Measurements from ENCODE around the gene TSSK6. TPM values are rescaled to one million over a fixed set of nuclear protein-coding genes. Genes with fewer than 3 reads are reported as not detected.
A peak's percentile ranks its signal among the peaks of the same experiment; 100 is the strongest.

TSSK6 gene
- total and polyA plus RNA-seq, 4 experiments from 2014 or later, result 1.1 to 10.4 (median 5.8) TPM

DNA sequence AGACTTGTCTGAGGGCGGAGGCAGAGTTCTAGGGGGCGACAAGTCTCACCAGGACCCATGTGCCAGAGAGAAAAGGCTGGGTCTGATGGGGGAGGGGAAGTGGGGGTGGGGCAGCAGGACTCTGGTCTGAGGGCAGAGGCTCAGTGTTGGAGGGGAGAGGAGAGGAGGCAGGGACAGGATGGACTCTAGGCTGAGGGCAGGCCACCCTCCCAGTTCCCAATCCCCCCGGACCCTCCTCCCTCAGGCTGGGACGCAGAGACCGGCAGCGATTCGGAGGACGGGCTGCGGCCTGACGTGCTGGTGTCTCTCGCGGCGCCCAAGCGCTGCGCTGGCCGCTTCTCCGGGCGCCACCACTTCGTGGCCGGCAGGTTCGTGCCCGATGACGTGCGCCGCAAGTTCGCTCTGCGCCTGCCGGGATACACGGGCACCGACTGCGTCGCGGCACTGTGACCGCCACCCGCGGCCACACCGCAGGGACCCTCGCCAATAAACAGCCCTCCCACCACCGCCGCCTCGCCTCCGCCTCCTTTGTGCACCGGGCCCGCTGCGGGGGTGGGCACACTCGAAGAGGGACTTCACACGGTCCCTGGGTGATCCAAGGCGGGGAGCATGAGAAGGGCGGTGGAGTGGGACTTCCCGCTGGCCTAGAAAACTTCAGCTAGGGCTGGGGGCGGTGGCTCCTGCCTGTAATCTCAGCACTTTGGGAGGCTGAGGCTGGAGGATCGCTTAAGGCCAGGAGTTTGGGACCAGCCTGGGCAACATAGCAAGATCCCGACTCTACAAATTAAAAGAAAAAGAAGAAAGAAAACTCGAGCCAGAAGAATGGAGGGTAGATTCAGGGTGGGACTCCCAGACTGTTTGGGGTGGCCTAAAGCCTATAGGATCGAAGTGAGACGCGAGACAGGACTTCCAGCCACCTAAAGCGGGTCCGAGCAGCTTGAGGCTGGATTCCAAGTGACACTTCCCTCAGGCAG lies 22.0 kb upstream of the TSSK6 start:
- peaks cover 34% of the 10 kb centered on the region for H3K4me1 ChIP-seq (ENCODE audit: insufficient read depth, low read length)
- H3K27me3 ChIP-seq (ENCODE audit: insufficient read depth, low read length), result no peaks in the 10 kb centered on the region
- ChIA-PET POLR2A (ENCODE audit: partially characterized antibody) (interaction anchor here (1.3 to 2.0 kb wide), 2 partner anchors 68 to 132 kb away, joined by 4 to 5 read pairs; partner anchors contain the start of gene ZNF101), CTCF (ENCODE audit: partially characterized antibody) (no interaction called here)
- Mint-ChIP-seq H3K4me1 (peaks cover 15 to 48% (median 33%) of the 10 kb centered on the region in 4 donors), H3K27ac (peak overlapping the region; percentile 32 to 90 (median 68)), H3K36me3 (peaks cover 0 to 2% of the 10 kb centered on the region in 2 donors), H3K9me3 (no peaks in the 10 kb centered on the region), H3K27me3 (peaks cover 0 to 1% of the 10 kb centered on the region in 2 donors), H3K4me3 (peak overlapping the region; percentile 61 to 91 (median 81))
- intact Hi-C loops (cut with micrococcal nuclease), result no loop called here
- peak overlapping the region; percentile 21 for H3K27ac ChIP-seq (ENCODE audit: low read depth, low read length)
- no peaks in the 10 kb centered on the region for H3K9me3 ChIP-seq (ENCODE audit: control insufficient read depth in 1 of 2, low read length in 2 of 2)
- peak in 4 of 5 donors; percentile 21 to 66 (median 28) for DNase-seq
- H3K4me3 ChIP-seq (ENCODE audit: low read length in 2 of 2), result no peak overlapping the region
- H3K36me3 ChIP-seq (ENCODE audit: insufficient read depth, low read length), result no peaks in the 10 kb centered on the region

GRCh38 chr19:19535311-19536191 lies 20.2 kb upstream of the TSSK6 start:
- Mint-ChIP-seq H3K27ac (peak overlapping the region in 3 of 7 donors; percentile 36 to 88 (median 82)), H3K4me3 (peak overlapping the region in 1 of 8 donors; percentile 25)
- CTCF ChIA-PET (ENCODE audit: partially characterized antibody), result interaction anchor here (1.0 to 5.5 kb wide), 3 partner anchors 16 to 109 kb away, joined by 3 to 68 read pairs (median 3); partner anchors contain the start of gene GMIP

DNA sequence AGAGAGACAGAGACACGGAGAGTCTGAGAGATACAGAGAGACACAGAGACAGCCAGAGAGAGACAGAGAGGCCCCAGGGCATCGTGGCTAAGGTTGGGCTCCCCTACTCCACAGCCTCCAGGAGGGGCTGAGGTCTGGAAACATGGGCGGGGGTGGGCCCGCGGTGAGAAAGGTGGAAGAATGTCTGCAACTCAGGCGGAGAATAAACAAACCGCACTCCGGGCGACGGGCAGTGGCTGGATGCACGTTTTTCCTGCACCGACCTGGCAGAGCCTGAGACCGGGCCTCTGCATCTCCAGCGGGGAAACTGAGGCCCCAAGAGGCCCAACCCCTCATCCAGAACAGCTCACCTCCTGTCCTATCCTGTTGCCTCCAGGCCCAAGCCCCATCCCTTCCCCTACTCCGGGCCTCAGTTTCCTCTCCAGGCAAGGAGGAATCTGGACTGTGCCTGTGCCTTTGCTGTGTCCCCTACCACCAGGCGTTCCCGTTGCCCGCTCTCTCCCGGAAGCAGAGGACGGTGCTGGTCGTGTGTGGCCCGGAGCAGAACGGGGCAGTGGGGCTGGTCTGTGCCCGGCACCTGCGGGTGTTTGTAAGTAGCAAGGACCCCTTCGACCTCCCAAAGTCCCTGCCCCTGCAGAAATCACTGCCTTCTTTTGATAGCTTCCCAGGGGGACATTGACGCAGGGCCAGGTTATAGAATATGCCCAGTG lies 19.4 kb upstream of the TSSK6 start:
- Histone ChIP-seq H3K4me3 (ENCODE audit: low read length in 2 of 2) (no peak overlapping the region), H3K9me3 (ENCODE audit: control insufficient read depth in 1 of 2, low read length in 2 of 2) (no peaks in the 10 kb centered on the region), H3K27ac (ENCODE audit: low read depth, low read length) (no peak overlapping the region), H3K4me1 (ENCODE audit: insufficient read depth, low read length) (peaks cover 23% of the 10 kb centered on the region), H3K36me3 (ENCODE audit: insufficient read depth, low read length) (no peaks in the 10 kb centered on the region), H3K27me3 (ENCODE audit: insufficient read depth, low read length) (no peaks in the 10 kb centered on the region)
- intact Hi-C loops (cut with micrococcal nuclease), result loop anchor here (5.0 kb wide), 1 partner anchor 198 kb away; the partner anchor contains the start of gene ZNF14
- peaks cover 12 to 45% (median 28%) of the 10 kb centered on the region in 4 donors for H3K4me1 Mint-ChIP-seq
- ChIA-PET POLR2A (ENCODE audit: partially characterized antibody) (interaction anchor here (0.9 to 1.1 kb wide), 2 partner anchors 109 to 129 kb away, joined by 3 to 4 read pairs; partner anchors contain the start of gene GMIP), CTCF (ENCODE audit: partially characterized antibody) (interaction anchor here (1.0 to 6.0 kb wide), 4 partner anchors 16 to 424 kb away, joined by 3 to 68 read pairs (median 26); partner anchors contain the start of gene GMIP)
- H3K9me3 Mint-ChIP-seq, result no peaks in the 10 kb centered on the region
- H3K36me3 Mint-ChIP-seq, result peaks cover 6 to 12% of the 10 kb centered on the region in 2 donors
- DNase-seq, result peak in 1 of 5 donors; percentile 24
- H3K4me3 Mint-ChIP-seq, result no peak overlapping the region
- peak overlapping the region in 3 of 7 donors; percentile 19 to 62 (median 34) for H3K27ac Mint-ChIP-seq
- H3K27me3 Mint-ChIP-seq, result peaks cover 0 to 1% of the 10 kb centered on the region in 2 donors

More at GRCh38 chr19:19535311-19536191, 20.2 kb upstream of the TSSK6 start:
- no peaks in the 10 kb centered on the region for H3K36me3 ChIP-seq (ENCODE audit: insufficient read depth, low read length)
- no peaks in the 10 kb centered on the region for H3K27me3 ChIP-seq (ENCODE audit: insufficient read depth, low read length)
- no peak overlapping the region for H3K4me3 ChIP-seq (ENCODE audit: low read length in 2 of 2)
- POLR2A ChIA-PET (ENCODE audit: partially characterized antibody), result interaction anchor here (0.5 to 1.3 kb wide), 4 partner anchors 70 to 1199 kb away, joined by 3 to 5 read pairs (median 4); partner anchors contain the start of gene GMIP
- Mint-ChIP-seq H3K36me3 (peaks cover 6 to 10% of the 10 kb centered on the region in 2 donors), H3K9me3 (no peaks in the 10 kb centered on the region), H3K4me1 (peaks cover 13 to 47% (median 29%) of the 10 kb centered on the region in 4 donors), H3K27me3 (peaks cover 0 to 1% of the 10 kb centered on the region in 2 donors)
- no peak overlapping the region for H3K27ac ChIP-seq (ENCODE audit: low read depth, low read length)
- intact Hi-C loops (cut with micrococcal nuclease), result no loop called here
- peak in 1 of 5 donors; percentile 37 for DNase-seq
- peaks cover 23% of the 10 kb centered on the region for H3K4me1 ChIP-seq (ENCODE audit: insufficient read depth, low read length)
- no peaks in the 10 kb centered on the region for H3K9me3 ChIP-seq (ENCODE audit: control insufficient read depth in 1 of 2, low read length in 2 of 2)

GRCh38 chr19:19533841-19534240 lies 18.5 kb upstream of the TSSK6 start:
- intact Hi-C loops (cut with micrococcal nuclease), result loop anchor here (5.0 kb wide), 1 partner anchor 198 kb away; the partner anchor contains the start of gene ZNF14
- CTCF ChIA-PET (ENCODE audit: partially characterized antibody), result interaction anchor here (3.0 to 6.0 kb wide), 3 partner anchors 21 to 425 kb away, joined by 25 to 68 read pairs (median 50); partner anchors contain the start of gene GMIP
- Histone ChIP-seq H3K36me3 (ENCODE audit: insufficient read depth, low read length) (no peaks in the 10 kb centered on the region), H3K4me1 (ENCODE audit: insufficient read depth, low read length) (peaks cover 20% of the 10 kb centered on the region), H3K9me3 (ENCODE audit: control insufficient read depth in 1 of 2, low read length in 2 of 2) (no peaks in the 10 kb centered on the region), H3K27me3 (ENCODE audit: insufficient read depth, low read length) (no peaks in the 10 kb centered on the region), H3K4me3 (ENCODE audit: low read length in 2 of 2) (no peak overlapping the region), H3K27ac (ENCODE audit: low read depth, low read length) (no peak overlapping the region)
- Mint-ChIP-seq H3K36me3 (peaks cover 9 to 14% of the 10 kb centered on the region in 2 donors), H3K9me3 (no peaks in the 10 kb centered on the region), H3K27ac (peak overlapping the region in 5 of 7 donors; percentile 6 to 90 (median 34)), H3K4me3 (peak overlapping the region in 1 of 8 donors; percentile 63), H3K4me1 (peaks cover 10 to 38% (median 22%) of the 10 kb centered on the region in 4 donors), H3K27me3 (peaks cover 0 to 1% of the 10 kb centered on the region in 2 donors)
- peak in 1 of 5 donors; percentile 40 for DNase-seq
- POLR2A ChIA-PET (ENCODE audit: partially characterized antibody), result no interaction called here

DNA sequence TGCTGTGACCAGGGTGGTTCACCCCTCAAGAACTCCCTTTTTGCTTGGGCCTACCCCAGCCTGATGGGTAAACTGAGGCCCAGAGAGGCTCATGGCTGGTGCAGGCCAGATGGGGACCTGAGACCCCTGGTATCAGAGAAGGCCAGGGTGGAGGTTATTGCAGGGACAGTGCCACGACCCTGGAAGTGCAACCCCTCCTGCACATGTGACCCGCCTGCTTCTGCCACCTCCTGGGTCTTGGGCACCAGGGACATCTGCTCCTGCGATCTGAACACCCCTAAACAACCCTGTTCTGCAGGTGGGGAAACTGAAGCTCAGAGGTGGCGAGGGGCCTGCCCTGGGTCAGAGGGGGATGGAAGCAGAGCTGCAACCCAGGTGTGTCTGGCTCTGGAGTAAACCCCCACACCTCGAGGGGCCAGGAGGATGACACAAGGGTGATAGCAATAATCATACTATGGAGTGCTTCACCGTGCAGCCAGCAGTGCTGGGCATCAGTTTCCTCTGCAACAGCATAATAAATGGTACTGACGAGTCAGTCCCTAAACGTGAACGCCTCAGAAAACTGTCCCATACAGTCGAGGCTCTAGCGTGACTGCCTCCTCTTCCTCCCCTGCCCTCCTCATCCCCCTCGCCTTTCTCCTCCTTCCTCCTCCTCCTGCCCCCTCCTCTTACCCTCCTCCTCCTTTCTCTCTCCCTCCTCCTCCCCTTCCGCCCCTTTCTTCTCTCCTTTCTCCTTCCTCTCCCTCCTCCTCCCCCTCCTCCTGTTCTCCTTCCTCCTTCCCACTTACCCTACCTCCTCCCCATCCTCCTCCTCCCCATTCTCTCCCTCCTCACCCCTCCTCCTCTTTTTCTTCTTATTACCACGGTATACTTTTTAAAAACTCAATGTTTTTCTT lies 17.7 kb upstream of the TSSK6 start:
- intact Hi-C loops (cut with micrococcal nuclease), result loop anchor here (1.0 to 5.0 kb wide), 4 partner anchors 21 to 426 kb away; partner anchors contain the start of genes GMIP and ZNF14
- H3K36me3 ChIP-seq (ENCODE audit: insufficient read depth, low read length), result peaks cover 3% of the 10 kb centered on the region
- no peaks in the 10 kb centered on the region for H3K27me3 ChIP-seq (ENCODE audit: insufficient read depth, low read length)
- no peak overlapping the region for H3K4me3 ChIP-seq (ENCODE audit: low read length in 2 of 2)
- no peaks in the 10 kb centered on the region for H3K9me3 ChIP-seq (ENCODE audit: control insufficient read depth in 1 of 2, low read length in 2 of 2)
- H3K4me1 Mint-ChIP-seq, result peaks cover 6 to 33% (median 18%) of the 10 kb centered on the region in 4 donors
- DNase-seq, result peak in 2 of 5 donors; percentile 11 to 17
- no peak overlapping the region for H3K4me3 Mint-ChIP-seq
- peaks cover 12% of the 10 kb centered on the region for H3K4me1 ChIP-seq (ENCODE audit: insufficient read depth, low read length)
- POLR2A ChIA-PET (ENCODE audit: partially characterized antibody), result interaction anchor here (0.5 to 3.7 kb wide), 18 partner anchors 17 to 288 kb away, joined by 3 to 42 read pairs (median 4); partner anchors contain the start of genes ATP13A1, GMIP, NDUFA13 and TSSK6
- peaks cover 9 to 17% of the 10 kb centered on the region in 2 donors for H3K36me3 Mint-ChIP-seq
- H3K27ac ChIP-seq (ENCODE audit: low read depth, low read length), result no peak overlapping the region
- peak overlapping the region in 3 of 7 donors; percentile 19 to 89 (median 81) for H3K27ac Mint-ChIP-seq
- no peaks in the 10 kb centered on the region for H3K9me3 Mint-ChIP-seq
- no peaks in the 10 kb centered on the region for H3K27me3 Mint-ChIP-seq
- CTCF ChIA-PET (ENCODE audit: partially characterized antibody), result interaction anchor here (0.7 to 6.0 kb wide), 42 partner anchors 8 to 704 kb away, joined by 3 to 68 read pairs (median 4); partner anchors contain the start of genes ATP13A1, GMIP, LPAR2 and NDUFA13
